GM06990 (cell line): ENCODE results near the gene SPAG9.

Source experiments
- DNase-seq: peaks from one replicate; pipeline ENCODE4 v3.0.0-alpha.2; 2011; ENCODE audit not compliant: insufficient read length; ENCODE audit errors: extremely low read depth
- H3K27me3 ChIP-seq: replicated peaks from 2 replicates; pipeline ENCODE4 v1.6.0; 2011; ENCODE audit warnings: low read length; ENCODE audit not compliant: control insufficient read depth, insufficient read depth
- H3K36me3 ChIP-seq: 2 replicates; pipeline ENCODE4 v1.5.1; 2011; ENCODE audit warnings: low read length; ENCODE audit not compliant: control insufficient read depth, insufficient read depth
- H3K4me3 ChIP-seq: replicated peaks from 2 replicates; pipeline ENCODE4 v1.5.1; 2011; ENCODE audit warnings: low read depth, mild to moderate bottlenecking, control low read depth, low read length
- TF ChIP-seq, protein P1 (sequence below): IDR thresholded peaks from 2 replicates; pipeline ENCODE4 v1.5.1; 2011; ENCODE audit warnings: low read length, control low read depth, mild to moderate bottlenecking, inconsistent platforms; ENCODE audit not compliant: insufficient read depth, poor library complexity, severe bottlenecking

SPAG9 gene

GRCh38 chr17:51045621-51046020 is 75.0 kb downstream of the SPAG9 start:
- H3K27me3 ChIP-seq = no peaks in the 10 kb centered on the region
- TF ChIP-seq, protein P1, sequence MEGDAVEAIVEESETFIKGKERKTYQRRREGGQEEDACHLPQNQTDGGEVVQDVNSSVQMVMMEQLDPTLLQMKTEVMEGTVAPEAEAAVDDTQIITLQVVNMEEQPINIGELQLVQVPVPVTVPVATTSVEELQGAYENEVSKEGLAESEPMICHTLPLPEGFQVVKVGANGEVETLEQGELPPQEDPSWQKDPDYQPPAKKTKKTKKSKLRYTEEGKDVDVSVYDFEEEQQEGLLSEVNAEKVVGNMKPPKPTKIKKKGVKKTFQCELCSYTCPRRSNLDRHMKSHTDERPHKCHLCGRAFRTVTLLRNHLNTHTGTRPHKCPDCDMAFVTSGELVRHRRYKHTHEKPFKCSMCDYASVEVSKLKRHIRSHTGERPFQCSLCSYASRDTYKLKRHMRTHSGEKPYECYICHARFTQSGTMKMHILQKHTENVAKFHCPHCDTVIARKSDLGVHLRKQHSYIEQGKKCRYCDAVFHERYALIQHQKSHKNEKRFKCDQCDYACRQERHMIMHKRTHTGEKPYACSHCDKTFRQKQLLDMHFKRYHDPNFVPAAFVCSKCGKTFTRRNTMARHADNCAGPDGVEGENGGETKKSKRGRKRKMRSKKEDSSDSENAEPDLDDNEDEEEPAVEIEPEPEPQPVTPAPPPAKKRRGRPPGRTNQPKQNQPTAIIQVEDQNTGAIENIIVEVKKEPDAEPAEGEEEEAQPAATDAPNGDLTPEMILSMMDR = no peak
- peaks cover 3% of the 10 kb centered on the region; the same call in 1 of the 2 replicates for H3K36me3 ChIP-seq
- DNase-seq = no peak
- no peak overlapping the region for H3K4me3 ChIP-seq

DNA sequence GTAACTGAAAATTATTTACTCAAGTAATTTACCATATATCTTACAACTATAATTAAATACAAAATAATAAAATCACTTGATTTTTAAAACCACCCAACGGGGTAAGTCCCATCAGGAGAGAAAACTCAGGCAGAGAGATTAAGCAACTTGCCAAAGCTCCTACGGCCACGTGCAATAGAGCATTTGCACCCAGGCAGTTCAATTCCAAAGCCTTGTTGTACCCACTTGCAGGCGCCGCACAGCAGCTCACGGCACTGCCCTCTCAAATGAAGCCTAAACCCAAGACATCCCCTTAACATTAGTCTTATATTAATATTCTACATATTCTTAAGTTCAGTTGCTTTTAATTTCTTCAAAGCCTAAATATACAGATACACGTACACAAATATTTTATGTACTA is 75.7 kb downstream of the SPAG9 start:
- TF ChIP-seq, protein P1 = no peak
- no peak overlapping the region for H3K4me3 ChIP-seq
- no peak for DNase-seq

GRCh38 chr17:51036084-51036483 is 84.6 kb downstream of the SPAG9 start:
- TF ChIP-seq, protein P1 = no peak
- H3K36me3 ChIP-seq = no peaks in the 10 kb centered on the region
- DNase-seq = no peak

More for the DNA sequence above, 75.7 kb downstream of the SPAG9 start:
- peaks cover 3% of the 10 kb centered on the region; the same call in 1 of the 2 replicates for H3K36me3 ChIP-seq
- no peaks in the 10 kb centered on the region for H3K27me3 ChIP-seq

GRCh38 chr17:51035431-51035830 is 85.2 kb downstream of the SPAG9 start:
- H3K4me3 ChIP-seq = no peak overlapping the region
- no peaks in the 10 kb centered on the region for H3K36me3 ChIP-seq
- TF ChIP-seq, protein P1 = no peak
- DNase-seq = no peak
- no peaks in the 10 kb centered on the region for H3K27me3 ChIP-seq

More at GRCh38 chr17:51036084-51036483, 84.6 kb downstream of the SPAG9 start:
- Histone ChIP-seq H3K4me3 (no peak overlapping the region), H3K27me3 (no peaks in the 10 kb centered on the region)

GRCh38 chr17:51034800-51035199 is 85.9 kb downstream of the SPAG9 start:
- TF ChIP-seq, protein P1 = no peak
- no peak for DNase-seq
- Histone ChIP-seq H3K4me3 (no peak overlapping the region), H3K36me3 (no peaks in the 10 kb centered on the region), H3K27me3 (no peaks in the 10 kb centered on the region)

GRCh38 chr17:51032850-51033249 is 87.8 kb downstream of the SPAG9 start:
- DNase-seq = no peak

More at GRCh38 chr17:51032850-51033249, 87.8 kb downstream of the SPAG9 start:
- Histone ChIP-seq H3K4me3 (no peak overlapping the region), H3K36me3 (no peaks in the 10 kb centered on the region), H3K27me3 (no peaks in the 10 kb centered on the region)
- TF ChIP-seq, protein P1 = no peak
